DMS53 (cell line): ENCODE data around the gene UNC119.

Experiments
- DNase-seq: peaks from one replicate; lab custom pipeline; 2025; lab: John Stamatoyannopoulos, UW

The UNC119 gene

DNA sequence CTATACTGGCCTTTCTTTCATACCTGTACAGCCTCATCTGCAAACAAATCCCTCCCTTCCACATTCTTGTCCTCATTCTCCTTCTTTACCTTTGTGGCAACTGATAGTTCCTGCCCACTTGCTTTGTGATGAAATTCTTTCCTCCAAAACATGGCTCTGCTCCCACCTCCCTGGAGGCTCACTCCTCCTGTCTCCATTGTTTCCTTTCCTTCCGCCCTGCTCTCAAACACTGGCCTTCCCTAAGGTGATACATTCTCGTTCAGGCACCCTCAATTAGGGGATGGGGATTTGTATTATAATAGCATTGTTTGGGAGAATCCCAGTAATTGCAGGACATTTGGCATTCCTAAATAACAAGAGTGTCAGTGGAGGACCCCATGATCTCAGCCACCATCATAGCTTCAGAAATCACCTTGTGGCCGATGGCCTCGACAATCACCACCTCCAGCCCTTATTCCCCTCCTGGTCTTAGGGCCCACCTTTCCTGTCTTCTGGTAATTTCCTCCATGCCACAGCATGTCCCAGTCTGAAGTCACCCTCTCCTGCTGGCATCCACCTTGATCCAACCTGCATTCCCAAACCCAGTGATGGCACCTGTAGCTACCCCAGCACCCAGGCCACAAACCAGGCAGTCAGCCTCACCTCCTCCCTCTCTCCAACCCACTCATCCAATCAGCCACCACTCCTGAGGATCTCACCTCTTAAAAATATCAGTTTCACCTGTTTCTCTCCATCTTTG lies 7.9 kb downstream of the UNC119 start:
- no peak for DNase-seq

DNA sequence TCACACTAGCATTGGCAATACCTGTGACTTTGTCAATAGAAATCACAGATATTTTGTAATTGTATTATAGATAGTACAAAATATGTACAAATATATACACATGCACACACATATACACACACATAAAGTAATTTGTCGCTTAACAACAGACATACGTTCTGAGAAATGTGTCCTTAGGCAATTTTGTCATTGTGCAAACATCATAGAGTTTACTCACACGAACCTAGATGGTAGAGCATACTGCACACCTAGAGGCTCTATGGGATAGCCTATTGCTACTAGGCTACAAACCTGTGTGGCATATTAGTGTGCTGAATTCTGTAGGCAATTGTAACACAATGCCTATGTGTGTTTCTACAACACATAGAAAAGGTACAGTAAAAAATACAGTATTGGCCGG lies 11.0 kb downstream of the UNC119 start:
- DNase-seq = no peak

DNA sequence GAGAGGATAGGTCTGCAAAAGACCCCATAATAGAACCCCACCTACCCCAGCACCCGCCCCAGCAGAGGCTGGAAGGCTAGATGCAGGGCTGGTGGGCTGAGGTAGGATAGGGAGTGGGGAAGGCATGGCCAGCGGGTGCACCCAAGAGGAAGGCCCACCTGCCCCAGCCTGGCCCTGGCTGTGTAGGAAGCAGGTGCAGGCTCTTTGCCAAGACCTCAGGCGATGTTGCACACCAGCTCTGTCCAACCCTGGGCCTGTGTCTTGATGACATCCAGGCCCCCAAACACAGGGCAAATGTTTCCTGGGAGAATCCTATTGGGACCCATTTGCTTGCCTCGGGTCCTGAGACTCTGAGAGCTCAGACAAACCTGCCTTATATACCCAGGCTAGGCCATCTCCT lies 12.2 kb downstream of the UNC119 start:
- DNase-seq = no peak

DNA sequence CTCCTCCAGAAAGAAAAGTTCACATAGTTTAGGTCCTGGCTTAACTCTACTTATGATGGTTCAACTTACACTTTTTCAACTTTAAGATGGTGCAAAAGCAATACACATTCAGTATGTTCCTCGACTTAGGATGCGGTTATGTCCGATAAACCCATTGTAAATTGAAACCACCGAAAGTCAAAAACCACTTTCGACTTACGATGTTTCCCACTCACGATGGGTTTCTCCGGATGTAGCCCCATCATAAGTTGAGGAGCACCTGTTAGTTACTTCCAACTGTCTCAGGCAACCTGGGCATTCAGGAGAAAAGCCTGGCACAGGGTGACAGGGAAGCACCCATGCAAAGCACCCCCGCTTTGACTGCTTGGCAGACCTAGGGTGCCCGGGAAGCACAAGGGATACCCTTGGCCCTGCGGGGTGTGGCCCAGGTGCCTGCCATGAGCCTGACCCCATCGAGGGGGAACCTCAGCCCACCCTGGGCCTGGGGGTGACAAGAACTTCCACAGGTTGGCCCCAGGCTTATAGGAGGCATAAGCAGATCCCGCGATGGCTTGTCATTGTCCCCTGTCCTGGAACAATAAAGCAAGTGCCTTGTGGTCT lies 14.0 kb downstream of the UNC119 start:
- no peak for DNase-seq

DNA sequence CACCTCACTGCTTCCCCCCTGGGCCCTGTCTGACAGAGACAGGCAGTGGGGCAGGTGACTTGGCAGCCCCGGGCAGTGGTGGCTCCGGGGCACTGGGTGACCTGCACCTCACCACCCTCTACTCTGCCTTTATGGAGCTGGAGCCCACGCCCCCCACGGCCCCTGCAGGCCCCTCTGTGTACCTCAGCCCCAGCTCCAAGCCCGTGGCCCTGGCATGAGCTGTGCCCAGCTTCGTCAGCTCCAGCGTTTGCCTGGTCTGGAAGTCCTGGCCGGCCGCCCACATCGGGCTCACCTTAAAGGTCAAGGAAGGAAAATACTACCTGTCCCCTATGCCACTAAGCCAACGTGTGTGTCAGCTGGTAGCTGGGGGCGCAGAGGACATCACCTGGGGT lies 15.2 kb downstream of the UNC119 start:
- DNase-seq = no peak

DNA sequence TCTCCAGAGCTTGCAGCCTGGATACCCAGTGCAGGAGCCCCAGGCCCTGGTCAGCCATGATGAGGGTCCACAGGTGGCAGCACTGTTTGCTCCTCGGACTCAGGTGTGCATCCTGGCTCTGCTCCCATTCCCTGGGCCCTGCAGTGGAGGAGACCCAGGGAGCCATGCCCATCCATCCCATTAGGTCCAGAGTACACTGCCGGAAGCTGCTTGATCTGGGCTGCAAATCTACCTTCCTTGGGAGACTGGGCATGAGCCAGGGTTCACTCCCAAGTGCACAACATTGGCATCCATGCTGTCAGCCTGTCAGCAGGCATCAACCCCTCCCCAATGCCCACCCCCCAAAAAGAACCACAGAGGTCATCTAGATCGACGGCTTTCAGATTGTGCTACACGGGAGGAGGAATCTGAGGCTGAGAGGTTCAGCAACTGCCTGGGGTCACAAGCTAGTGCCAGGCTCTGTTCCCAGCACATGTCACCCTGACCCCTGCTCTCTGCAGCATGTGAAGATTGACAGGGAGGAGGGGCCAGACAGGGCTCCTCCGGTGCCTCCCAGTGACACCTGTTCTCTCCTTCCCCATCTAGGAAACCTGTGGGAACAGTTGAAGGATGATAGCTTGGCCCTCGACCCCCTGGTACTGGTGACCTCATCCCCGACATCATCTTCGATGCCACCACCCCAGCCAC lies 15.7 kb downstream of the UNC119 start:
- no peak for DNase-seq

DNA sequence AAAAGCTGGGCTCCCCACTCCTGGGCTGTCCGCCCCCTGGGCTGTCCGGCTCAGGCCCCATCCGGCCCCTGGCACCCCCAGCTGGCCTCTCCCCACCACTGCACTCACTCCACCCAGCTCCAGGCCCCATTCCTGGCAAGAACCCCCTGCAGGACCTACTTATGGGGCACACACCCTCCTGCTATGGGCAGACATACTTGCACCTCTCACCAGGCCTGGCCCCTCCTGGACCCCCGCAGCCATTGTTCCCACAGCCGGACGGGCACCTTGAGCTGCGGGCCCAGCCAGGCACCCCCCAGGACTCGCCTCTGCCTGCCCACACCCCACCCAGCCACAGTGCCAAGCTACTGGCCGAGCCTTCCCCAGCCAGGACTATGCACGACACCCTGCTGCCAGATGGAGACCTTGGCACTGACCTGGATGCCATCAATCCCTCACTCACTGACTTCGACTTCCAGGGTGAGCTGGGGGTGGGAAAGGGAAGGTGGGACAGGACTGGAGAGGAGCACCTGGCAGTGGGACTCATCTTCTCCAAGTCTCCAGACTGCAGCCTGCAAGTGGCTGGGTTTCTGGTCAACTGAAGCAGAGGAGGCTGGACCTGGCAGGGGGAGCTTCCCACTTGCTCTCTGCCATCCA lies 17.6 kb downstream of the UNC119 start:
- no peak for DNase-seq

DNA sequence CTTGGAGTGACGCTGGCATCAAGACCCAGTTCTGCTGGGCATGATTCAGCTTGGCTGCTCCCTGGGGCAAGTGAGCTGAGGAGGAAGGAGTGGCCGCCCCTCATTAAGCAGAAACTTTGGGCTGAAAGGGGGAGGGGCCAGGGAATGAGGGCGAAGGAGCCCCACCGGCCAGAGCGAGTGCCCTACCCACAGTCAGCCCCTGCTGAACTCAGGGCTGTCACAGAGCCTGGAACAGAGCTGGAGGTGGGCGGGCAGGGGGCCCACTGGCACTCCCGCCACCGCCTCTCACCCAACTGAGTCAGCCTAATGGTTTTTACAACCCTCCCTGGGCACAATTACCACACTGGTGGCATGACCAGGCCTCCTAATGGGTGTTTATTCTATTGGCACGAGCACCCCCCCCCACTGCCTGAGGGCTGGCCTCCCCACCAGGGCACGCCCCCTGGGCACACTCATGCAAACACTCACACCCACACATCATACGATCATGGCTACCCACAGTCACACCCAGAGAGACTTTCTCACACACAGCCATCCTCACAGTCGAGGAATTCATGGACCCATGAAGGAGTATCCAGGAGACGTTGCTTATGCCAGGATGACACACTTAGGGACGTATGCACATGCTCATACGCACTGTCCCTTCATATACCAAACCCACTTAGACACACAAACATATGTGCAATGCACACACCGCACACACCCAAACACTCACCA lies 19.2 kb downstream of the UNC119 start:
- DNase-seq = no peak

DNA sequence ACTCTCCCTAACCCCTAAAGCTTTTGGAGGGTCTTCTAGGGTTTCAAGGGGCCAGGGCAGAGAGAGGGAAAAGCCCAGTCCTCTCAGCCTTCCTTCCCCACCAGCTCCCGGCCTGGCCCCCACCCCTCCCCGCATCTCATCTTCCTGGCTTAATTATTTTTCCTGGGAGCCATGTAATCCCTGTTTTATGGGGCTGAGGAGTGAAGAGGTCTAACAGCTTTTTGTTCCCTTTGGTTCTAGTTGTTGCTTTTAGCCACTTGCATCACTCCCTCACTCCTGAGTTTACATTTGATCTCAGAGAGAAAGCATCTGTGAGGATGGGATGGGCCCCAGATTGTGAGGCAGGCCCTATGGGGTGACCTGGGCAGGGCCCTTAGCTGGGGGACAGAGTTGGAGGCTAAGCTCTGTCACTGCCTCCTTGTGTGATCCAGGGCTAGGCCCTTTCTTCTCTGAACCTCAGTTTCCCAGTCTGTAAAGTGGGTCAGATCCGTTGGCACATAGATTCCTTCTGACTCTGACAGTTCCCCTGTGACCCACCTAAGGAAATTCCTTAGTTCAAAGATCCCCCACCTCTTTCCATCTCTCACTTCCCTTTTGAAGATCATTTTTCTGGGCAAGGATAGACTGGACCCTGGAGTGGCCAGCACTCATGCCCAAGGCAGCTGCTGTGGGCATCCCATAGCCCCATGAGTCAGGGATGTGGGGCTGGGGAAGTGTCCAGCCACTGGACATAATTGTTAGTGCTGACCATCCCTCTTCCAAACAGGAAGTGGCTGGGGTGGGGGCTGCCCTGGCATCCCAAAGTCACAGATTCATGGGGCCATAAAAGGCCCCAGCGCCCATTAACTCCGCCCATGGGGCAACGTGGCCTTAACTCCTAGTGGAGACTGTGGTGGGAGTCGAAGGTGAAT lies 20.1 kb downstream of the UNC119 start:
- no peak for DNase-seq

DNA sequence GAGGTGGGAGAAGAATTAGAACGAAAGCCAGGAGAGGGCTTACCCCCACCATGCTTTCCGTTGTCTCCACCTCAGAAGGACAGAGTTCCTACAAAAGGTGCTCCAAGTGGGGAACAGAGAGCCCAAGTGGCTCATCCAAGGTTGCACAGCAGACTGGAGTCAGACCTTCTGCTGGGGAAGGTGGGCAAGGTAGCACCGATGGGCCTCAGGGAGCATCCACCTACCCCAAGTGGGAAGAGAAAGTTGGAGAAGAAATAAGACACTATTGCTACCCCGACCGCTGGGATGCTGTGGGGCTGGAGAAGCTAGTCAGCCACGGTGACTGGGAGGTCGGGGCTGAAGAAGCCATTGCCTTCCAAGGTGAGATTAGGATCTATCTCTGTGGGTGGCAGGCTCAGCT lies 21.5 kb downstream of the UNC119 start:
- DNase-seq = no peak

DNA sequence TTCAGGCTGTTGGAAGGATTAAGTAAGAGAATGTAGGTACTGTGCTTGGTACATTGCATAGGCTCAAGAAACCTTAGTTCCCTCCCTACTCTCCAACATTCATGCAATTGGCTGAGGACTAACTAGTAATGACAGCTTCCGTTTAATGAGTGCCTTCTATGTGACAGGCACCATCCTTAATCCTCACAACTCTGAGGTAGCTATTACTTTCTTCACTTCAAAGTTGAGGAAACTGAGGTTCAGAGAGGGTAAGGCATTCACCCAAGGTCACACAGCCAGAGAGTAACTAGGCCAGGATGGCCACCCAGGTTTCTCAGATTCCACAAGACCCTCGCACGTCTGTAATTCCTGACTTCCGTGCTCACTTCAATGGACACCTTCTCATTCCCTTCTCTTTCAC lies 22.2 kb downstream of the UNC119 start:
- no peak for DNase-seq

DNA sequence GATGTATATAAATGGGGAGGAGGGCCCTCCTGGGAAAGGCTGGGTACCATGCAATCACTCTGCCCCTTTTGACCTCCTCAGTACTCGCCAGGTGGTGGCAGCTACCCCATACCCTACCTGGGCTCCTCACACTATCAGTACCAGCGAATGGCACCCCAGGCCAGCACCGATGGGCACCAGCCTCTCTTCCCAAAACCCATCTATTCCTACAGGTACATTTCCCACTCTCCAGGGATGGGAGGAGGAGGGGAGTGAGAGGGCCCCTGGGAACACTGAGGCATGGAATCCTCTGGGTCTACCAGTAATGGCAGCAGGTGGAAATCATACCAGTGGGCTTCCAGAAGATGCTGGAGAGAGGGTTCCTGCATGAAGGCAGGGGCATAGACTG lies 23.4 kb downstream of the UNC119 start:
- no peak for DNase-seq

DNA sequence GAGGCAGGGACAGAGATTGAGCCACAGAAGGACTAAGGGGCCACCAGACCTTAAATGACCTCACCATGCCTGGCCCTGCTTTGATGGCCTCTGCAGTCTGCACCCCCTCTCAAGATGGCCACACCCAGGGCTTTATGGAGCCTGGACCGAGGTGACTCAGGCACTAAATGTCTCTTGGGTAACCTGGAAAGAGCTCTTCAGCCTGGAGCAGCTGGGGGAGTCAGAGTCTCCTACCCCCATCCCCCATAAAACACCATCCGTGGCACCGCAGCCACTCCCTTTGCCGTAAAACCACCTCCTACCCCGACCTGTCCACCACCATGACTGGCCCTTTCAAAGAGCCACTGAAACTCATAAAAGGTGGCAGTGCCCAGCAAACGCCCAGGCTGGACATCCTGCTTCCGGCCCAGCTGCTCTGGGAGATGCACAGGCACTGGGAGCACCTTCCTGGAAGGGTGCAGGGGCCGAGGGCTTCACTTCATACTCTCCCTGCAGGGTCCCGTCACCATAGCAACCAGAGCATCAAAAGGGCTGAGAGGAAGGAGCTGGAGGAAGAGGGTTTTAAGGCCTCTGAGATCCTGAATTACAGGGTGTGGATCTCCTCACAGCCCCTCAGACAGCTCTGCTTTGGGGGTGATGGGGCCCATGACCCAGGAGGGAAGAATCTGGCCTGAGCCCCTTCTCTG lies 24.0 kb downstream of the UNC119 start:
- no peak for DNase-seq

DNA sequence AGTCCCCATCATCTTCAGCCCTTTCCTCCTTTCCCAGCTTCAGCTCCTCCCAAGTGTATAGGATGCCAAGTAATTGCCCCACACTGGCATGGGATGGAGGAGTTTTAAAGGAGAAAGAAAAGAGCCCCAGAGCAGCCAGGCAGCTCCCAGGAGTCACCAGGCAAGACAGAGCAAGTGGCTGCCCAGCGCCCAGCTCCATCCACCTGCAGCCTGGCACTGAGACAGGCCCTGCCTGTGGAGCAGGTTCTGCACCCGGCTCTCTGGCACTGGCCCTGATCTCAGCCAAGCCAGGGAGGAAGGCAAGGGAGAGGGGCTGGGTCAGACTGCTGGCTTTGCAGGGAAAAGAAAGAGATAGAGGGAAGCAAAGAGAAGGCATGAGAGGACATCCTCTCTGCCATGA lies 24.6 kb downstream of the UNC119 start:
- no peak for DNase-seq

DNA sequence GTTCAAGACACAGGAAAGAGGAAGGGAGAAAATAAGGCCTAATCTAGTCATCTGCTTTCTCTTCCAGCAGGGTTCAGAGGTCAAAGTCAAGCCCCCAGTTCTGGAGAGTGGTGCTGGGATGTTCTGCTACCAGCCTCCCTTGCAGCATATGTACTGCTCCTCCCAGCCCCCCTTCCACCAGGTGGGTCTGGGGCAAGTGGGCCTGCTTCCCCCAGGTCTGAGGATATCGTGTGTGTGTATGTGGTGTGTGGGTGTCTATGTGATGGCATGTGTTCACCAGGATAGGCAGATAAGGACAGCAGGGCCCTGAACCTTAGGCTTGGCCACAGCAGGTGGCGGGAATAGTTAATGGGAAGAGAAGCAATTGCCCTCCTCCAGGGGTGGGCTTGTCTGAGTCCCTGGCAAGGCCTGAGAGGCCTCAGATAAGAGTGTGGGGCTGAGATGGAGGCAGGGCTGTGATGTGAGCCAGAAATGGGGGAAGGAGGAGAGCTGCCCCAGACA lies 25.2 kb downstream of the UNC119 start:
- DNase-seq = no peak

DNA sequence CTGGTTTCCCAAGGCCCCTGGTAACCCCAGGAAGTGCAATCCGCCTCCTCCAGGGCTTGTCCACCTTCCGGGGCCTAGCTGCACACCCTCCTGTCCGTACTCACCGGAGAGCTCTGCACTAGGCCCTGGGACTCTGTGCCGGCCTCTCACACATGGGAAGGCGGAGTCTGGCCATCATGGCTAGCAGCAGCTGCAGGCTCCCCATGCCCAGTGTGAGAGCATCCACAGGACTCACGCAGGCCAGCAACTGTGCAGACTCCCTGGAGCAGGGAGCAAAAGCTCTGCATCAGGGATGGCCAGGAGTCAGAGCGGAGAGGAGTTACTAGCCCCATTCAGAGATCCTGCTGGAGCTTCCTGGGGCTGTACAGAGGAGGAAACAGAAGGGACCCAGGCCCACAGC lies 26.0 kb downstream of the UNC119 start:
- DNase-seq = no peak

DNA sequence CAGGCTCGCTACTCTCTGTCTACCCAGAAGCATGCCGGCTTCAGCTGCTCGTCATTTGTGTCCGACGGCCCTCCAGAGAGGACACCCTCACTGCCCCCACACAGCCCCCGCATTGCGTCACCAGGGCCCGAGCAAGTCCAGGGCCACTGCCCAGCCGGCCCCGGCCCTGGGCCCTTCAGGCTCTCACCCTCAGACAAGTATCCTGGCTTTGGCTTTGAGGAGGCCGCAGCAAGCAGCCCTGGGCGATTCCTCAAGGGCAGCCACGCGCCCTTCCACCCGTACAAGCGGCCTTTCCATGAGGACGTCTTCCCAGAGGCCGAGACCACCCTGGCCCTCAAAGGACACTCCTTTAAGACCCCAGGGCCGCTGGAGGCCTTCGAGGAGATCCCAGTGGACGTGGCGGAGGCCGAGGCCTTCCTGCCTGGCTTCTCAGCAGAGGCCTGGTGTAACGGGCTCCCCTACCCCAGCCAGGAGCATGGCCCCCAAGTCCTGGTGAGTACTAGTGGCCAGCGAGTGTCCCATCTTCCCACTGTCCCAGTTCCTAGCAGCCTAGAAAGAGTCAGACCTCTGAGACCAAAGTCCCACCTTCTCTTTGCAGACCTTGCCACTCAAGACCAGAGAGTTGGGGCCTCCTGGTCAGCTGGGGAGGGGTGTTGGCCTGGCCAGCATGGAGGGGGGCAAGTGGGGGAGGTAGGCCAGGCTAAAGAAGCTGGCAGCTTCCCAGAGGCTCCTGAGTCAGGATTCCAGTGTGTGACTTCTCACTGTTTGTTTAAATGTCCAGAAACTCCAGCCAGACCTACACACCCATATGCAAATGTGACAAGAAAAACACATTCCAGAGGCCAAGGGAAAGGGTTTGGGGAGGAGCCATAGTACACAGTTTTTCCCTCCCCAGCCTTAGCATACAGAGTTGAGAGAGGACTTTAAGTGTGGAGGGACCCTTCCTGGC lies 27.7 kb downstream of the UNC119 start:
- peak; percentile 13 for DNase-seq

DNA sequence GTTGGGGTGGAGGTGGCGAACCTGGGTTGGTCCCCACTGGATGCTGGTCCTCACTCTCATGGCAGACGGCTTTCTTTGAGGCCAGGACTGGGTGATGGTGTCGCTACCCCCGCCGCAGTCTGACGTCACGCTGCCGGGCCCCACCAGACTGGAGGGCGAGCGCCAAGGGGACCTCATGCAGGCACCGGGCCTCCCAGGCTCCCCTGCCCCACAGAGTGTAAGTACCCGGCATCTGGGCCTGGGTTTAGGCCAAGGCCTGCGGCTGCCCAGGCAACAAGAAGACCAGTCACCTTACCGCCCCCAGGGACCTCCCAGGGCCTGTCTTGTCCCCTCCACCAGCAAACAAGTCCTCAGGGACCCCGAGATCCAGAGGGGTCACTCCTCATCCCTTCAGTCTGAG lies 28.5 kb downstream of the UNC119 start:
- DNase-seq = no peak

DNA sequence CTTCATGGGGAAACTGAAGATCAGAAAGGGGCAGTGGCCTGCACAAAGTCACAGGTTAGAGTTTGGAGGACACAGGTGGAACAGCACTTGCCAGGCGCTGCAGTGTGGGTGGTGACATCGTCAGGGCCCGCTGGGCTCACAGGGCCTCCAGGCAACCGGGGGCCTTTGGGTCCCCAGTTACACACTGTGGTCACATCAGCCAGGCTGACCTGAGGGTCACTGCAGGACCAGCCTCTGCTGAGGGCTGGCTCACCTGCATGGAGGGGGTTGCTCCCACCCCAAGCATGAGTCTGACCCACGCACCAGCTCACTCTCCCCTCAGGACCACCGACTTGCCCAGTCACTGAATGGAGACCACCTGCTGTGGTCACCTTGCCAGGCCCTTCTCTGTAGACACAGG lies 29.2 kb downstream of the UNC119 start:
- no peak for DNase-seq
